Articular chondrocyte of knee joint (primary cell): ENCODE data around the gene BMP2. TPM values are rescaled to one million over a fixed set of nuclear protein-coding genes. Genes with fewer than 3 reads are reported as not detected.

ENCODE experiments used
- total RNA-seq: library from RNA; depleted of rRNA; stranded (reverse); fragments of >200 nt; gene quantifications from 2 replicates; pipeline ENCODE4 v1.2.3, GENCODE V29; 2012

BMP2 gene
- total RNA-seq: 11.6 and 16.3 TPM in 2 replicates

GRCh38 chr20:6767536-6768227 lies at the start of gene BMP2:
Gene BMP2, plus strand, starts transcription at chr20:6767686. Its CDS starts 2,441 bp downstream, at chr20:6770127.

